ENCODE measurements around the gene HOOK2.
"Not testable (repeated sequence)": the region's sequence is repeated elsewhere in the genome, so short reads cannot be mapped to it uniquely, and the experiment has no call there.

Gene HOOK2

GRCh38 chr19:12751635-12752034 is 23.7 kb downstream of the HOOK2 start, which contains the start of gene BEST2:
Gene BEST2 (plus strand): TSS chr19:12751791. CDS start chr19:12752593, 802 bp downstream.
- DNase-seq = no peak

- no peak for DNase-seq
Measured at GRCh38 chr19:12750851-12751250, 24.5 kb downstream of the HOOK2 start.

- DNase-seq = peak; percentile 2 to 12
Measured at GRCh38 chr19:12749938-12750521, 25.3 kb downstream of the HOOK2 start.

- no peak for DNase-seq
Measured at GRCh38 chr19:12748489-12748888, 26.9 kb downstream of the HOOK2 start.

- DNase-seq = no peak
Measured at GRCh38 chr19:12745166-12745897, 30.0 kb downstream of the HOOK2 start.

- DNase-seq = no peak
Measured at GRCh38 chr19:12737835-12738351, 37.5 kb downstream of the HOOK2 start.

GRCh38 chr19:12736995-12737834 is 38.1 kb downstream of the HOOK2 start, which contains the start of gene GET3:
Gene GET3 (plus strand): TSS chr19:12737497. CDS start chr19:12737506, 9 bp downstream.
- DNase-seq = peak; percentile 99 to 100

- peak; percentile 19 to 36 for DNase-seq
Measured at GRCh38 chr19:12733369-12734214, 41.8 kb downstream of the HOOK2 start.

- no peak for DNase-seq
Measured at GRCh38 chr19:12731337-12731736, 44.0 kb downstream of the HOOK2 start.

GRCh38 chr19:12730064-12730463 is 45.3 kb downstream of the HOOK2 start:
- no peak for DNase-seq

- no peak for DNase-seq
Measured at GRCh38 chr19:12727745-12728433, 47.5 kb downstream of the HOOK2 start.

- no peak for DNase-seq
Measured at GRCh38 chr19:12726988-12727316, 48.4 kb downstream of the HOOK2 start.

GRCh38 chr19:12725612-12726011 is 49.7 kb downstream of the HOOK2 start:
- DNase-seq = not testable (repeated sequence)

GRCh38 chr19:12723641-12724426 is 51.5 kb downstream of the HOOK2 start, which contains the start of gene TNPO2:
Gene TNPO2 (minus strand): TSS chr19:12723932. CDS start chr19:12720977, 2,955 bp downstream.
- peak; percentile 60 to 82 for DNase-seq

- DNase-seq = no peak
Measured at GRCh38 chr19:12723381-12723640, 52.0 kb downstream of the HOOK2 start.

- peak; percentile 97 to 100 for DNase-seq
Measured at GRCh38 chr19:12722566-12723380, 52.6 kb downstream of the HOOK2 start.

GRCh38 chr19:12721656-12722565 is 53.4 kb downstream of the HOOK2 start:
- peak; percentile 33 to 58 for DNase-seq

- no peak for DNase-seq
Measured at GRCh38 chr19:12720851-12721655, 54.3 kb downstream of the HOOK2 start.
